ENCODE results near the gene SLC9A3.

DNA sequence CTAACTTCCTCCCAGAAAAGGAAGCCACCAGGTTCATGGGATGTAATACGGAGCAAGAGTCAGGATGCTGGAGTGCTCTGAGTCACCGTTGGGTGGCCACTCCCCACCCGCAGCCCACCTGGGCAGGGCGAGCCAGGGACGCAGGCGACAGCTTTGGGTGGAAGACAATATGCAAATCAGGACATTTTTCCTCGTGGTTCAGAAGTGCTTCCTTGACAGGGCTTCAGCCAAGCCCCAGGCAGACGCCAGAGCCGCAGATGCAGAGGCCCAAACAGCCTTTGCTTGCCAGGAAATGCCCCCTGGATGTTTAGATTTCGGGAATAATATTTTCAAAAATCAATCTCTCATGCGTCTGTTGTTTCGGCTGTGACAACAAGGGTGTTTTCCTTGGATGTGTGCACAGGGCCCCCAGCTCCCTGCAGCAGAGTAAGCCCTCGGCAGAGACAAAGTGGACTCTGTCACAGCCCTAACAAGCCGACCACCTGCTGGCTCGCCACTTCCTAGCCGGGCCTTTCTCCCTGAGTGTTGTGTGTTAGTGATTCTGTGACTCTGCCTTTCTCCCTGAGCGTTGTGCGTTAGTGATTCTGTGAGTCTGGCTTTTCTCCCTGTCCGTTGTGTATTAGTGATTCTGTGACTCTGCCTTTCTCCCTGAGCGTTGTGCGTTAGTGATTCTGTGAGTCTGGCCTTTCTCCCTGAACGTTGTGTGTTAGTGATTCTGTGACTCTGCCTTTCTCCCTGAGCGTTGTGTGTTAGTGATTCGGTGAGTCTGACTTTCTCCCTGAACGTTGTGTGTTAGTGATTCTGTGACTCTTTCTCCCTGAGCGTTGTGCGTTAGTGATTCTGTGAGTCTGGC is 11.8 kb upstream of the SLC9A3 start:
- TF ChIP-seq, protein P1, sequence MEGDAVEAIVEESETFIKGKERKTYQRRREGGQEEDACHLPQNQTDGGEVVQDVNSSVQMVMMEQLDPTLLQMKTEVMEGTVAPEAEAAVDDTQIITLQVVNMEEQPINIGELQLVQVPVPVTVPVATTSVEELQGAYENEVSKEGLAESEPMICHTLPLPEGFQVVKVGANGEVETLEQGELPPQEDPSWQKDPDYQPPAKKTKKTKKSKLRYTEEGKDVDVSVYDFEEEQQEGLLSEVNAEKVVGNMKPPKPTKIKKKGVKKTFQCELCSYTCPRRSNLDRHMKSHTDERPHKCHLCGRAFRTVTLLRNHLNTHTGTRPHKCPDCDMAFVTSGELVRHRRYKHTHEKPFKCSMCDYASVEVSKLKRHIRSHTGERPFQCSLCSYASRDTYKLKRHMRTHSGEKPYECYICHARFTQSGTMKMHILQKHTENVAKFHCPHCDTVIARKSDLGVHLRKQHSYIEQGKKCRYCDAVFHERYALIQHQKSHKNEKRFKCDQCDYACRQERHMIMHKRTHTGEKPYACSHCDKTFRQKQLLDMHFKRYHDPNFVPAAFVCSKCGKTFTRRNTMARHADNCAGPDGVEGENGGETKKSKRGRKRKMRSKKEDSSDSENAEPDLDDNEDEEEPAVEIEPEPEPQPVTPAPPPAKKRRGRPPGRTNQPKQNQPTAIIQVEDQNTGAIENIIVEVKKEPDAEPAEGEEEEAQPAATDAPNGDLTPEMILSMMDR (IDR thresholded peaks at IDR 0.05): no peak
- TF ChIP-seq POLR2A (IDR thresholded peaks at IDR 0.05; ENCODE audit: low read depth) (no peak), EP300 (IDR thresholded peaks at IDR 0.05) (no peak)

Data from esophagus muscularis mucosa (tissue), 4 donors.